ENCODE data around the gene MXI1. TPM values are rescaled to one million over a fixed set of nuclear protein-coding genes. Genes with fewer than 3 reads are reported as not detected.

MXI1 gene
- total and polyA plus RNA-seq, 2 experiments from 2014 or later: 5.1 to 8.5 TPM

DNA sequence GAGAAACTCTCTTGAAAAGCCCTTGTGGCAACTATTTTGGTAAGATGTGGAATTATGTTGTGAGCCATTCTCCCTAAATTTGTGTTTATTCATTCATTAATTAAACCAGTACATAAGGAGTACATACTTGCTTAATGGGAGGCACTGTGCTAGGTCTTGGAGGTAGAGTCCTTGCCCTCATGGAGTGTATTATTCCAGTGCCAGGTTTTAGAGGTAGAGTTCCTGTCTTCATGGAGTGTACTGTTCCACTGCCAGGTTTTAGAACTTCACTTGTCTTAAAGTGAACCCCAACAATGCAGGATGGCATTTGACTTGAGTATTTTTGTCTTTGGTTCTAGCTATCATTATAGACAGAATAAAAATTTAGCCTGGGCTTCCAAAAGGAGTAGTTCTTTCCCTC, 8.8 kb downstream of the MXI1 start:
- Mint-ChIP-seq H3K27ac (no peak overlapping the region), H3K27me3 (ENCODE audit: insufficient read depth, low read depth, poor library complexity) (peaks cover 30% of the 10 kb centered on the region), H3K4me1 (peaks cover 26% of the 10 kb centered on the region), H3K9me3 (no peaks in the 10 kb centered on the region), H3K36me3 (ENCODE audit: low read depth) (no peaks in the 10 kb centered on the region; the same call in 2 of the 3 replicates), H3K4me3 (no peak overlapping the region)
- no peaks in the 10 kb centered on the region; the same call in 1 of the 2 replicates for H3F3A ChIP-seq (replicated peaks; ENCODE audit: low read depth)
- H3K36me3 ChIP-seq (ENCODE audit: insufficient read depth): no peaks in the 10 kb centered on the region
- 0 out of 2 replicates have a peak, but pooled peaks cover 3% of the 10 kb centered on the region for H4K20me1 ChIP-seq (replicated peaks; ENCODE audit: insufficient read depth)
- peaks cover 56% of the 10 kb centered on the region for H3K27me3 ChIP-seq (ENCODE audit: insufficient read depth)
- H3K79me2 ChIP-seq (replicated peaks; ENCODE audit: insufficient read depth): no peaks in the 10 kb centered on the region
- no peak overlapping the region for H3K4me2 ChIP-seq
- no peak for DNase-seq (ENCODE audit: low spot score)
- H2AFZ ChIP-seq: no peak overlapping the region
- H3K4me3 ChIP-seq: no peak overlapping the region
- peaks cover 7% of the 10 kb centered on the region for H3K4me1 ChIP-seq (ENCODE audit: insufficient read depth)
- peak; percentile 19; the same call in 2 of the 3 replicates for ATAC-seq
- no peaks in the 10 kb centered on the region for H3K9me2 ChIP-seq (ENCODE audit: insufficient read depth)
- no peak overlapping the region for H3K27ac ChIP-seq (ENCODE audit: low read depth)
- no peak for TF ChIP-seq STAT1 (IDR thresholded peaks at IDR 0.05; ENCODE audit: unreplicated experiment)
- no peak for TF ChIP-seq EZH2phosphoT487 (IDR thresholded peaks at IDR 0.05; ENCODE audit: unreplicated experiment)
- no peak for TF ChIP-seq ZNF331 (CRISPR knock-in tag; IDR thresholded peaks at IDR 0.05; ENCODE audit: low read depth)
- no peak for TF ChIP-seq CREB1 (CRISPR knock-in tag; IDR thresholded peaks at IDR 0.05; ENCODE audit: low read depth)
- TF ChIP-seq, protein P1, sequence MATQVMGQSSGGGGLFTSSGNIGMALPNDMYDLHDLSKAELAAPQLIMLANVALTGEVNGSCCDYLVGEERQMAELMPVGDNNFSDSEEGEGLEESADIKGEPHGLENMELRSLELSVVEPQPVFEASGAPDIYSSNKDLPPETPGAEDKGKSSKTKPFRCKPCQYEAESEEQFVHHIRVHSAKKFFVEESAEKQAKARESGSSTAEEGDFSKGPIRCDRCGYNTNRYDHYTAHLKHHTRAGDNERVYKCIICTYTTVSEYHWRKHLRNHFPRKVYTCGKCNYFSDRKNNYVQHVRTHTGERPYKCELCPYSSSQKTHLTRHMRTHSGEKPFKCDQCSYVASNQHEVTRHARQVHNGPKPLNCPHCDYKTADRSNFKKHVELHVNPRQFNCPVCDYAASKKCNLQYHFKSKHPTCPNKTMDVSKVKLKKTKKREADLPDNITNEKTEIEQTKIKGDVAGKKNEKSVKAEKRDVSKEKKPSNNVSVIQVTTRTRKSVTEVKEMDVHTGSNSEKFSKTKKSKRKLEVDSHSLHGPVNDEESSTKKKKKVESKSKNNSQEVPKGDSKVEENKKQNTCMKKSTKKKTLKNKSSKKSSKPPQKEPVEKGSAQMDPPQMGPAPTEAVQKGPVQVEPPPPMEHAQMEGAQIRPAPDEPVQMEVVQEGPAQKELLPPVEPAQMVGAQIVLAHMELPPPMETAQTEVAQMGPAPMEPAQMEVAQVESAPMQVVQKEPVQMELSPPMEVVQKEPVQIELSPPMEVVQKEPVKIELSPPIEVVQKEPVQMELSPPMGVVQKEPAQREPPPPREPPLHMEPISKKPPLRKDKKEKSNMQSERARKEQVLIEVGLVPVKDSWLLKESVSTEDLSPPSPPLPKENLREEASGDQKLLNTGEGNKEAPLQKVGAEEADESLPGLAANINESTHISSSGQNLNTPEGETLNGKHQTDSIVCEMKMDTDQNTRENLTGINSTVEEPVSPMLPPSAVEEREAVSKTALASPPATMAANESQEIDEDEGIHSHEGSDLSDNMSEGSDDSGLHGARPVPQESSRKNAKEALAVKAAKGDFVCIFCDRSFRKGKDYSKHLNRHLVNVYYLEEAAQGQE (IDR thresholded peaks at IDR 0.05; ENCODE audit: unreplicated experiment): no peak
- TF ChIP-seq NANOG (IDR thresholded peaks at IDR 0.05; ENCODE audit: borderline replicate concordance): no peak
- TF ChIP-seq POLR2AphosphoS5 (IDR thresholded peaks at IDR 0.05; ENCODE audit: low read depth): no peak
- TF ChIP-seq, protein P2, sequence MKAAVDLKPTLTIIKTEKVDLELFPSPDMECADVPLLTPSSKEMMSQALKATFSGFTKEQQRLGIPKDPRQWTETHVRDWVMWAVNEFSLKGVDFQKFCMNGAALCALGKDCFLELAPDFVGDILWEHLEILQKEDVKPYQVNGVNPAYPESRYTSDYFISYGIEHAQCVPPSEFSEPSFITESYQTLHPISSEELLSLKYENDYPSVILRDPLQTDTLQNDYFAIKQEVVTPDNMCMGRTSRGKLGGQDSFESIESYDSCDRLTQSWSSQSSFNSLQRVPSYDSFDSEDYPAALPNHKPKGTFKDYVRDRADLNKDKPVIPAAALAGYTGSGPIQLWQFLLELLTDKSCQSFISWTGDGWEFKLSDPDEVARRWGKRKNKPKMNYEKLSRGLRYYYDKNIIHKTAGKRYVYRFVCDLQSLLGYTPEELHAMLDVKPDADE (IDR thresholded peaks at IDR 0.05): no peak
- TF ChIP-seq, protein P3, sequence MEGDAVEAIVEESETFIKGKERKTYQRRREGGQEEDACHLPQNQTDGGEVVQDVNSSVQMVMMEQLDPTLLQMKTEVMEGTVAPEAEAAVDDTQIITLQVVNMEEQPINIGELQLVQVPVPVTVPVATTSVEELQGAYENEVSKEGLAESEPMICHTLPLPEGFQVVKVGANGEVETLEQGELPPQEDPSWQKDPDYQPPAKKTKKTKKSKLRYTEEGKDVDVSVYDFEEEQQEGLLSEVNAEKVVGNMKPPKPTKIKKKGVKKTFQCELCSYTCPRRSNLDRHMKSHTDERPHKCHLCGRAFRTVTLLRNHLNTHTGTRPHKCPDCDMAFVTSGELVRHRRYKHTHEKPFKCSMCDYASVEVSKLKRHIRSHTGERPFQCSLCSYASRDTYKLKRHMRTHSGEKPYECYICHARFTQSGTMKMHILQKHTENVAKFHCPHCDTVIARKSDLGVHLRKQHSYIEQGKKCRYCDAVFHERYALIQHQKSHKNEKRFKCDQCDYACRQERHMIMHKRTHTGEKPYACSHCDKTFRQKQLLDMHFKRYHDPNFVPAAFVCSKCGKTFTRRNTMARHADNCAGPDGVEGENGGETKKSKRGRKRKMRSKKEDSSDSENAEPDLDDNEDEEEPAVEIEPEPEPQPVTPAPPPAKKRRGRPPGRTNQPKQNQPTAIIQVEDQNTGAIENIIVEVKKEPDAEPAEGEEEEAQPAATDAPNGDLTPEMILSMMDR (conservative IDR thresholded peaks at IDR 0.05; ENCODE audit: low read depth in 2 of 2): no peak
- no peak for TF ChIP-seq ZNF114 (CRISPR knock-in tag; IDR thresholded peaks at IDR 0.05)
- no peak for TF ChIP-seq EZH2 (IDR thresholded peaks at IDR 0.05; ENCODE audit: low read depth, unreplicated experiment)
- TF ChIP-seq, protein P4, sequence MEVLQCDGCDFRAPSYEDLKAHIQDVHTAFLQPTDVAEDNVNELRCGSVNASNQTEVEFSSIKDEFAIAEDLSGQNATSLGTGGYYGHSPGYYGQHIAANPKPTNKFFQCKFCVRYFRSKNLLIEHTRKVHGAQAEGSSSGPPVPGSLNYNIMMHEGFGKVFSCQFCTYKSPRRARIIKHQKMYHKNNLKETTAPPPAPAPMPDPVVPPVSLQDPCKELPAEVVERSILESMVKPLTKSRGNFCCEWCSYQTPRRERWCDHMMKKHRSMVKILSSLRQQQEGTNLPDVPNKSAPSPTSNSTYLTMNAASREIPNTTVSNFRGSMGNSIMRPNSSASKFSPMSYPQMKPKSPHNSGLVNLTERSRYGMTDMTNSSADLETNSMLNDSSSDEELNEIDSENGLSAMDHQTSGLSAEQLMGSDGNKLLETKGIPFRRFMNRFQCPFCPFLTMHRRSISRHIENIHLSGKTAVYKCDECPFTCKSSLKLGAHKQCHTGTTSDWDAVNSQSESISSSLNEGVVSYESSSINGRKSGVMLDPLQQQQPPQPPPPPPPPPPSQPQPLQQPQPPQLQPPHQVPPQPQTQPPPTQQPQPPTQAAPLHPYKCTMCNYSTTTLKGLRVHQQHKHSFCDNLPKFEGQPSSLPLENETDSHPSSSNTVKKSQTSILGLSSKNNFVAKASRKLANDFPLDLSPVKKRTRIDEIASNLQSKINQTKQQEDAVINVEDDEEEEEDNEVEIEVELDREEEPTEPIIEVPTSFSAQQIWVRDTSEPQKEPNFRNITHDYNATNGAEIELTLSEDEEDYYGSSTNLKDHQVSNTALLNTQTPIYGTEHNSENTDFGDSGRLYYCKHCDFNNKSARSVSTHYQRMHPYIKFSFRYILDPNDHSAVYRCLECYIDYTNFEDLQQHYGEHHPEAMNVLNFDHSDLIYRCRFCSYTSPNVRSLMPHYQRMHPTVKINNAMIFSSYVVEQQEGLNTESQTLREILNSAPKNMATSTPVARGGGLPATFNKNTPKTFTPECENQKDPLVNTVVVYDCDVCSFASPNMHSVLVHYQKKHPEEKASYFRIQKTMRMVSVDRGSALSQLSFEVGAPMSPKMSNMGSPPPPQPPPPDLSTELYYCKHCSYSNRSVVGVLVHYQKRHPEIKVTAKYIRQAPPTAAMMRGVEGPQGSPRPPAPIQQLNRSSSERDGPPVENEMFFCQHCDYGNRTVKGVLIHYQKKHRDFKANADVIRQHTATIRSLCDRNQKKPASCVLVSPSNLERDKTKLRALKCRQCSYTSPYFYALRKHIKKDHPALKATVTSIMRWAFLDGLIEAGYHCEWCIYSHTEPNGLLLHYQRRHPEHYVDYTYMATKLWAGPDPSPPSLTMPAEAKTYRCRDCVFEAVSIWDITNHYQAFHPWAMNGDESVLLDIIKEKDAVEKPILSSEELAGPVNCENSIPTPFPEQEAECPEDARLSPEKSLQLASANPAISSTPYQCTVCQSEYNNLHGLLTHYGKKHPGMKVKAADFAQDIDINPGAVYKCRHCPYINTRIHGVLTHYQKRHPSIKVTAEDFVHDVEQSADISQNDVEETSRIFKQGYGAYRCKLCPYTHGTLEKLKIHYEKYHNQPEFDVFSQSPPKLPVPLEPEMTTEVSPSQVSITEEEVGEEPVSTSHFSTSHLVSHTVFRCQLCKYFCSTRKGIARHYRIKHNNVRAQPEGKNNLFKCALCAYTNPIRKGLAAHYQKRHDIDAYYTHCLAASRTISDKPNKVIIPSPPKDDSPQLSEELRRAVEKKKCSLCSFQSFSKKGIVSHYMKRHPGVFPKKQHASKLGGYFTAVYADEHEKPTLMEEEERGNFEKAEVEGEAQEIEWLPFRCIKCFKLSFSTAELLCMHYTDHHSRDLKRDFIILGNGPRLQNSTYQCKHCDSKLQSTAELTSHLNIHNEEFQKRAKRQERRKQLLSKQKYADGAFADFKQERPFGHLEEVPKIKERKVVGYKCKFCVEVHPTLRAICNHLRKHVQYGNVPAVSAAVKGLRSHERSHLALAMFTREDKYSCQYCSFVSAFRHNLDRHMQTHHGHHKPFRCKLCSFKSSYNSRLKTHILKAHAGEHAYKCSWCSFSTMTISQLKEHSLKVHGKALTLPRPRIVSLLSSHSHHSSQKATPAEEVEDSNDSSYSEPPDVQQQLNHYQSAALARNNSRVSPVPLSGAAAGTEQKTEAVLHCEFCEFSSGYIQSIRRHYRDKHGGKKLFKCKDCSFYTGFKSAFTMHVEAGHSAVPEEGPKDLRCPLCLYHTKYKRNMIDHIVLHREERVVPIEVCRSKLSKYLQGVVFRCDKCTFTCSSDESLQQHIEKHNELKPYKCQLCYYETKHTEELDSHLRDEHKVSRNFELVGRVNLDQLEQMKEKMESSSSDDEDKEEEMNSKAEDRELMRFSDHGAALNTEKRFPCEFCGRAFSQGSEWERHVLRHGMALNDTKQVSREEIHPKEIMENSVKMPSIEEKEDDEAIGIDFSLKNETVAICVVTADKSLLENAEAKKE (CRISPR knock-in tag; IDR thresholded peaks at IDR 0.05): no peak
- TF ChIP-seq JUNB (IDR thresholded peaks at IDR 0.05; ENCODE audit: unreplicated experiment): no peak

Measured in GM23338 (cell line).